Astrocyte of the spinal cord (primary cell): ENCODE results near the gene ECE2.

ENCODE experiments used
- DNase-seq: peaks from one replicate; pipeline ENCODE4 v3.0.0; 2011; ENCODE audit warnings: low read depth, low spot score
- H3K4me3 ChIP-seq: 2 replicates; pipeline ENCODE4 v1.5.1; 2011; ENCODE audit warnings: low read depth, mild to moderate bottlenecking, low read length, moderate library complexity
- CTCF ChIP-seq: IDR thresholded peaks from 2 replicates; pipeline ENCODE4 v1.5.1; 2012; ENCODE audit warnings: low read depth, mild to moderate bottlenecking, low read length, inconsistent platforms
- in situ Hi-C: cut with HindIII; loops from 2 replicates; pipeline ENCODE4 v1.10.0; 2017; ENCODE audit warnings: low sequenced_read_pairs

ECE2 gene

GRCh38 chr3:184275961-184276910 lies at the start of gene ECE2:
Gene ECE2, plus strand, starts transcription at chr3:184276022. Its CDS starts 132 bp downstream, at chr3:184276154.
- in situ Hi-C loops: no loop called here
- DNase-seq: no peak
- no peak within 1 kb of the TSS for H3K4me3 ChIP-seq
- TF ChIP-seq CTCF: no peak

GRCh38 chr3:184227481-184227935 lies 48.3 kb upstream of the ECE2 start:
- peak; percentile 88 for TF ChIP-seq CTCF
- in situ Hi-C loops: no loop called here
- no peak for DNase-seq
- no peak overlapping the region for H3K4me3 ChIP-seq

GRCh38 chr3:184228376-184229137 lies 47.3 kb upstream of the ECE2 start:
- no peak for DNase-seq
- no peak for TF ChIP-seq CTCF
- no peak overlapping the region for H3K4me3 ChIP-seq
- in situ Hi-C loops: no loop called here

- in situ Hi-C loops: no loop called here
- DNase-seq: peak; percentile 18
- TF ChIP-seq CTCF: no peak
- peak within 1 kb of the TSS; percentile 12 for H3K4me3 ChIP-seq
Observed at GRCh38 chr3:184229394-184230080, 46.3 kb upstream of the ECE2 start, which contains the start of gene VWA5B2. Gene VWA5B2, plus strand, starts transcription at chr3:184229585. Its CDS starts 944 bp downstream, at chr3:184230529.

GRCh38 chr3:184230081-184230602 lies 45.7 kb upstream of the ECE2 start:
- no peak for TF ChIP-seq CTCF
- no peak for DNase-seq
- in situ Hi-C loops: no loop called here
- H3K4me3 ChIP-seq: no peak overlapping the region
